HG03575 (cell line): ENCODE results near the gene ANGPTL3.
"Not testable (repeated sequence)": the region's sequence is repeated elsewhere in the genome, so short reads cannot be mapped to it uniquely, and the experiment has no call there.

Source experiments
- ATAC-seq: cut with Tn5 transposase; IDR thresholded peaks from one replicate; pipeline ENCODE4 v1.9.1; 2021; ENCODE audit not compliant: unreplicated experiment, insufficient number of reproducible peaks, low FRiP score; ENCODE audit errors: extremely low read depth

ANGPTL3 gene

GRCh38 chr1:62597281-62597680, at the start of gene ANGPTL3:
TSS of gene ANGPTL3 (plus strand) at chr1:62597520. CDS start at chr1:62597567, 47 bp downstream.
- ATAC-seq = no peak

GRCh38 chr1:62561306-62561705, 36.0 kb upstream of the ANGPTL3 start:
- no peak for ATAC-seq

GRCh38 chr1:62567182-62567581, 30.1 kb upstream of the ANGPTL3 start:
- ATAC-seq = not testable (repeated sequence)

GRCh38 chr1:62567926-62568325, 29.4 kb upstream of the ANGPTL3 start:
- not testable (repeated sequence) for ATAC-seq

GRCh38 chr1:62571517-62571916, 25.8 kb upstream of the ANGPTL3 start:
- ATAC-seq = not testable (repeated sequence)

GRCh38 chr1:62572476-62572875, 24.8 kb upstream of the ANGPTL3 start:
- no peak for ATAC-seq

GRCh38 chr1:62573675-62574074, 23.6 kb upstream of the ANGPTL3 start:
- ATAC-seq = no peak

GRCh38 chr1:62585469-62586155, 11.7 kb upstream of the ANGPTL3 start:
- ATAC-seq = no peak

- ATAC-seq = no peak
Observed at GRCh38 chr1:62588000-62588399, 9.3 kb upstream of the ANGPTL3 start.

- ATAC-seq = no peak
Observed at GRCh38 chr1:62589321-62589720, 8.0 kb upstream of the ANGPTL3 start.

- ATAC-seq = no peak
Observed at GRCh38 chr1:62590255-62590969, 6.9 kb upstream of the ANGPTL3 start.

GRCh38 chr1:62590970-62591368, 6.4 kb upstream of the ANGPTL3 start:
- no peak for ATAC-seq

GRCh38 chr1:62593825-62594394, 3.4 kb upstream of the ANGPTL3 start:
- no peak for ATAC-seq

GRCh38 chr1:62595647-62596046, 1.7 kb upstream of the ANGPTL3 start:
- ATAC-seq = no peak

GRCh38 chr1:62599044-62599443, 1.7 kb downstream of the ANGPTL3 start:
- ATAC-seq = no peak

GRCh38 chr1:62601457-62601856, 4.1 kb downstream of the ANGPTL3 start:
- ATAC-seq = no peak

- ATAC-seq = no peak
Observed at GRCh38 chr1:62608905-62609304, 11.6 kb downstream of the ANGPTL3 start.

GRCh38 chr1:62610588-62610987, 13.3 kb downstream of the ANGPTL3 start:
- ATAC-seq = not testable (repeated sequence)

- no peak for ATAC-seq
Observed at GRCh38 chr1:62612770-62613169, 15.4 kb downstream of the ANGPTL3 start.

GRCh38 chr1:62613325-62613727, 16.0 kb downstream of the ANGPTL3 start:
- ATAC-seq = peak; percentile 68
